OCI-LY1 (cell line): ENCODE measurements around the gene CFAP61.

Experiments
- CTCF ChIP-seq: fragments of 200-600 bp; sonication (generic), shearing (Covaris generic); IDR thresholded peaks from 2 replicates; pipeline ENCODE4 v1.5.1; 2017; ENCODE audit warnings: mild to moderate bottlenecking, antibody characterized with exemption, low read length, moderate library complexity, mixed read lengths
- EZH2 ChIP-seq: fragments of 200-600 bp; sonication (generic), shearing (Covaris generic); IDR thresholded peaks from 2 replicates; pipeline ENCODE4 v1.8.0; 2017; ENCODE audit warnings: borderline replicate concordance, mixed run types, mild to moderate bottlenecking, antibody characterized with exemption, low read length, moderate library complexity, mixed read lengths

GRCh38 chr20:20027284-20027683, 25.0 kb upstream of the CFAP61 start:
- no peak for TF ChIP-seq CTCF
- no peak for TF ChIP-seq EZH2
